Measurements from ENCODE around the gene ABHD2.

Gene ABHD2

DNA sequence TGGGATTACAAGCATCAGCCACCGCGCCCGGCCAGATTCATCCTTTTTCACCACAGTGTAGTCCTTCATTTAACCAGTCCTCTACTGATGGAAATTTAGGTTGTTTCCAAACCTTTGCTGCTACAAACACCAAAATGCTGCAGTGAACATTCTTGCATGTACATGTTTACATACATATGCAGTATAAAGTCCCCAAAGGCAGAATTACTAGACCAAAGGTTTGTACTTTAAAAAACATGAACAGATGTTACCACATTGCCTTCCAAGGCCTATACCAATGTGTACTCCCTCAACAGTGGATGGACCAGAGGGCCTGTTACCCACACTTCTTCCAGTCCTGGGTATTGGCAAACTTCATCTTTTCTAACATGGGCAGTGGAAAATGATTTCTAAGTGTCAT, 82.1 kb downstream of the ABHD2 start:
- no peak for DNase-seq

GRCh38 chr15:89171136-89172072, 83.1 kb downstream of the ABHD2 start:
- DNase-seq: peak; percentile 21

GRCh38 chr15:89172921-89173320, 84.7 kb downstream of the ABHD2 start:
- no peak for DNase-seq

- DNase-seq: peak; percentile 37
Observed at GRCh38 chr15:89174476-89174875, 86.2 kb downstream of the ABHD2 start.

DNA sequence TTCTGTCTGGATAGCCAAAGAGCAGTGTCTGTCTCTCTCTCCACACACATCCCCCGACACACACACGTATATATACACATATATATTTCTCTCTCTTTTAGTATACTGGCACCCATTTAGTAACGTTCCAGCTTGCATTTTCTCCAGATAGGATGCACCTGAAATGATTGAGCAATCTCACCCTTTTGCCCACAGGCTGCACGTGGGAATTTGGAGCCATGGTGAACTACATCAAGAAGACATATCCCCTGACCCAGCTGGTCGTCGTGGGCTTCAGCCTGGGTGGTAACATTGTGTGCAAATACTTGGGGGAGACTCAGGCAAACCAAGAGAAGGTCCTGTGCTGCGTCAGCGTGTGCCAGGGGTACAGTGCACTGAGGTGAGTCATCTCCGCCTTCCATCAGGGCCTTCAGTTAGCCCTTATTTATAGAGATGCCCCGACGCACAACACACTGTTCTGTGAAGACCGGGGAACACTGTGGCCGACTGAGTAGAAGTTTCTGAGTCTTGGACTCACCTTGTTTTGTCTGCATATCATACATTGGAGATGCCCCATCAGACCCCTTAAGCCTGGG, 87.4 kb downstream of the ABHD2 start:
- DNase-seq: no peak

GRCh38 chr15:89177116-89177515, 88.9 kb downstream of the ABHD2 start:
- DNase-seq: no peak

GRCh38 chr15:89177633-89178306, 89.5 kb downstream of the ABHD2 start:
- peak; percentile 32 for DNase-seq

- DNase-seq: no peak
Observed at GRCh38 chr15:89178307-89178977, 90.2 kb downstream of the ABHD2 start.

GRCh38 chr15:89179966-89180875, 92.0 kb downstream of the ABHD2 start:
- DNase-seq: no peak

GRCh38 chr15:89184357-89184756, 96.1 kb downstream of the ABHD2 start:
- DNase-seq: peak; percentile 60

DNA sequence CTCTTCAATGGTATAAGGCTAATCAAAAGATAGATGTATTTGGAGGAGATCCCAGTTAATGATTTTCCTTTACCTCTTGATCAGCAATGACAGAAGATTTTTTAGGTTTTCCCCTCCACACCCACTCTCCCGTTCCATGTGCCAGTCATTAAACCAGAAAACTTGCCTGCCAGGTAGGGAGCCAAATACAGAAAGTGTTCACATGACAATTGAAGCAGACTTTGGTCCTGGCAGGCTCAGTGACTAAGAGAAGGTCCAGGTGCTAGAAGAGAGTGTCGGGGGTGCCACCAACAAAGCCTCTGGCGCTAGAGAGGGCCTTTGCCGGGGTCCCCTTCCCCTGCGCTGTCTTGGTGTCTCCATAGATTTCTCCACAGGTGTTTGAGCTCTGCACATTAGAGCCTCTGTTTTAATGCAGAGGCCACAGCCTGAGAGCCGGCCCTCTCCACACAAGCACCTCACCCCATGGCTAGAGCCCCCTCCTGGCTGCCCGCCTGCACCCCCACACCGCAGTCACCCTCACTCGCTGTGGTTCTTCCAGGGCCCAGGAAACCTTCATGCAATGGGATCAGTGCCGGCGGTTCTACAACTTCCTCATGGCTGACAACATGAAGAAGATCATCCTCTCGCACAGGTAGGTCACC, 96.8 kb downstream of the ABHD2 start:
- no peak for DNase-seq

DNA sequence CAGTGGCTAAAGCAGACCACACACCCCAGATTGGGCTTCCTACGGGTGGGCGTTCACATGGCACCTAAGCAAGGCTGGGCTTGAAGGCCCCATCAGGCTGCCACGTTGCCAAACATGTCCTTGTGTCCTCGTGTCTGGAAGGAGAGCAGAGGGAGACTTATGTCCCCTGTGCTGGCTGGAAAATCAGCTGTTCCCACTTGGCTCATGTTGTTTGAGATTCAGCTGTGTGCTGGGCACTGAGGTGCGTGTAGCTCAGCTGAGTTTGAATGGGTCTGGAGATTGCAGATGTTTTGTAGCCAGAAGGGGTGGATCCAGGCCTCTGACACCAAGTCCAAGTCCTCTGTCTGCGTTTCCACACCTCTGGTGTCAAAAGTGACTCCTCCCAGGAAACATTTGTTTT, 98.5 kb downstream of the ABHD2 start:
- DNase-seq: peak; percentile 10

- peak; percentile 28 for DNase-seq
Observed at GRCh38 chr15:89187301-89187985, 99.2 kb downstream of the ABHD2 start.

DNA sequence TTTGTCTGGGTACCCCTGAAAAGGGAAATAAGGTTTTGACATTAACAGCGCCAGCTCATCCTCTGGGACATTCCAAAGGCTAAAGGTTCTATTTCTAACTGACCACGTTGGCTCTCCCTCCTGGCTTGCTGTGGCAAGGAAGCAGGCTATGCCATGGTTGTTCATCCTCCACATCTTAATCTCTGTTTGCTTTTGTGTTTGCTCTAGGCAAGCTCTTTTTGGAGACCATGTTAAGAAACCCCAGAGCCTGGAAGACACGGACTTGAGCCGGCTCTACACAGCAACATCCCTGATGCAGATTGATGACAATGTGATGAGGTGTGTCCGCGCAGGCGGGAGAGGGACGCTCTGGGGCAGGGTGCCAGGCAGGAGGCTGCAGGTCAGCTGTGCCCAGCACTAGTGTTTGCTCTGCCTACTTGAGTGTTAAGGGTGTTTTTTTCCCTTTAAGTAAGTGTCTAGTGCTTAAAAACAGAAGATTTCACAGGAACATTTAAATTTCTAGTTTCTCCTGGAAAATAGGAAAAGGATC, 99.8 kb downstream of the ABHD2 start:
- peak; percentile 31 for DNase-seq

GRCh38 chr15:89192136-89192535, 103.9 kb downstream of the ABHD2 start:
- DNase-seq: no peak

DNA sequence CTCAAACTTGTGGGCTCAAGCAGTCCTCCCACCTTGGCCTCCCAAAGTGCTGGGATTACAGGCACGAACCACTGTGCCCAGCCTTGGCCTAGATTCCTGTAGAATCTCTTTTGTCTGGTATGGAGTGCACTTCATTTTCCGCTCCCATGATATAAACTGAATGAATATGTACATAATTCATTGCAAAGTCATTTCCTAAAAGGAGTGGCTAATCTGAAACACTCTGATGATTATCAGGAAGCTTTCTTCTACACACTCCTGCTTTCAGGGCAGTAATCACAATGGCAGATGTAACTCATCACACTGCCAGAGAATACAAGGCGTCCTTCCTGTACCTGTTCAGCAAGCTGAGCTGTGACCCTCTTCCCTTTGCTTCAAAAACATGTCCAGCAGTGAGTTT, 104.5 kb downstream of the ABHD2 start:
- DNase-seq: no peak

DNA sequence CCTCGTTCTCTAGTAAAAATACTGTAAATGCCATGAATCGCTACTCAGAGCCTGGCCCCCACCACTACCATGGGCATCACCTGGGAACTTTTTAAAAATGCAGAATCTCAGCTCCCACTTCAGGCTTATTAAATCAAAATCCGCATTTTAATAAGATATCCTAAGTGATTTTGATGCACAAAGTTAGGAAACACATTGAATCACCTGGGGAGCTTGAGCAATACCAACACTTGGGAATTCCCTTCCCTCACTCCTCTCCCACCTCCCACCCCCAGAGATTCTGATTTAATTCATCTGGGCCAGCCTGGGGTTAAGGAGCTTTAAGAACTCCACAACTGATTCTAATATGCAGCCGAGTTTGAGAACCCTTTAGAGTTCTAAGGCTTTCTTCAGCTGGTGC, 106.4 kb downstream of the ABHD2 start:
- DNase-seq: no peak

DNA sequence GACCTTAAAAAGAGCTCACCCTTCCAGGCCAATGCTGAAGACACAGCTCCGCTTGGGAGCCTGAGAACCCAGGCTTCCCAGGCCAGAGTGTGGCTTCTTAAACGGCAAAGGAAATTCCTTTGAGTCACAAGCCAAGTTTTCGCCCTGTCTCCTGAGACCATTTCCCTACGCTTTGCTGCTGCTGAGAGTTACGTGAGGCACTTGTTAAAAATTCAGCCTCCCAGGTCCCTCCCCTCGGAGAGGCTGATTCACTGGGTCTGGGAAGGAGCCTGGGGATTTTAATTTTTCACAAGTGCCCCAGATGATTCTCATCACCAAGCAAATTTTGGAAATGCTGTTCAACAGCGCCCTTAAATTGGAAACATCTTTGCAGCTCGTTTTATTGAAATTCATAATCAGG, 107.6 kb downstream of the ABHD2 start:
- DNase-seq: no peak

DNA sequence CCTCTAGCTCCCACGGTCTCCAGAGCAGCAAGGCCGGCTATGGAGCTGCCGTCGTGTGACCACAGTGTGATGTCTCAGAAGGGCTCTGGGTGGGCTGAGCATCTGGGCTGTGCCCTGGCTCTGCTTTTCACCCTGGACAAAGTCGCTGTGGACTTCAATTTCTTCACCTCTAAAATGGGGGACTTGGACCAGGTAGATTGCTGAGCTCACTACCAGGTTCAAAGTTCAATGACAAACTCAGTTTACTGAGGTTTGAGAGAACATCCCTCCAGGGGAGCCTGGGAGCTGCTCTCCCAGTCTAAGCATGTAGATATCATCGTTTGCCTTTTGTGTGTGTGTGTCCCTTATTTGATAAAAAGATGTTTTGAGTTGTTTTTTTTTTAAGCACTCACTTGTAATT, 108.0 kb downstream of the ABHD2 start:
- no peak for DNase-seq

DNA sequence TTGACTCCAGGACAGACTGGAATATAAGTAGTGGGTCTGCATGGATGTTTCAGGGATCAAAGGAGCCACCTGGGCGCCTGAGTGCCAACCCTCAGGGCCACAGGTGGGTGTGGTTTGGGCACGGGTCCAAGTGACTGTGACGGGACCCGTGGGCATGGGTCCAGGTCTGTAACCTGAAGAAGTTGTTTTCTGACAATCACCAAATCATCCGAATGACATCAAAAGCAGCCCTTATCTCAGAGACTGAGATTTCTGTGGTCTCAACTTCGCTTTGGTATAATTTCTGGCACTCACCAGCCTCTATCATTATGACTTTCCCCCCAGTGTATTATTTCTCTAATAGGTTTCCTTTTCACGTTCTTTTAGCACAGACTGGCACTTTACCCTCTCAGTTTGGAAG, 108.7 kb downstream of the ABHD2 start:
- peak; percentile 35 for DNase-seq

GRCh38 chr15:89197503-89197971, 109.3 kb downstream of the ABHD2 start:
- DNase-seq: no peak
